ENCODE measurements around the gene GPHN.

Gene GPHN

GRCh38 chr14:67228325-67228984 is 720.5 kb downstream of the GPHN start:
- no peak for TF ChIP-seq ZNF274 (IDR thresholded peaks at IDR 0.05; ENCODE audit: low read depth, low read length)
- no peak overlapping the region for H3K4me3 ChIP-seq (ENCODE audit: low read length)
